Activated CD4-positive, alpha-beta T cell treated with anti-CD3 and anti-CD28 coated beads for 48 hours (primary cell): Measurements from ENCODE around the gene MRGPRX2.

Experiments
- DNase-seq: peaks from one replicate; pipeline ENCODE4 v3.0.0-alpha.2; 2020

MRGPRX2 gene

GRCh38 chr11:19060629-19061028, at the start of gene MRGPRX2:
TSS of gene MRGPRX2 (minus strand) at chr11:19060717. CDS start at chr11:19056402, 4,315 bp downstream.
- peak; percentile 40 for DNase-seq

- DNase-seq, result no peak
These were observed 49.8 kb upstream of the MRGPRX2 start for GRCh38 chr11:19110295-19110694.

GRCh38 chr11:19107125-19107524, 46.6 kb upstream of the MRGPRX2 start:
- DNase-seq, result no peak

- no peak for DNase-seq
These were observed 44.5 kb upstream of the MRGPRX2 start for GRCh38 chr11:19105011-19105410.

GRCh38 chr11:19102521-19102900, 42.0 kb upstream of the MRGPRX2 start:
- no peak for DNase-seq

- DNase-seq, result no peak
These were observed 41.4 kb upstream of the MRGPRX2 start for GRCh38 chr11:19101796-19102520.

- DNase-seq, result no peak
These were observed 40.4 kb upstream of the MRGPRX2 start for GRCh38 chr11:19100885-19101284.

GRCh38 chr11:19099093-19099492, 38.6 kb upstream of the MRGPRX2 start:
- DNase-seq, result no peak

- no peak for DNase-seq
These were observed 34.3 kb upstream of the MRGPRX2 start for GRCh38 chr11:19094859-19095258.

- DNase-seq, result no peak
These were observed 33.5 kb upstream of the MRGPRX2 start for GRCh38 chr11:19093976-19094375.

- DNase-seq, result no peak
These were observed 32.3 kb upstream of the MRGPRX2 start for GRCh38 chr11:19092850-19093249.

GRCh38 chr11:19092342-19092741, 31.8 kb upstream of the MRGPRX2 start:
- no peak for DNase-seq

- DNase-seq, result no peak
These were observed 30.8 kb upstream of the MRGPRX2 start for GRCh38 chr11:19091366-19091765.

- DNase-seq, result no peak
These were observed 28.9 kb upstream of the MRGPRX2 start for GRCh38 chr11:19089421-19089820.

GRCh38 chr11:19088791-19089190, 28.3 kb upstream of the MRGPRX2 start:
- no peak for DNase-seq

GRCh38 chr11:19087658-19088057, 27.1 kb upstream of the MRGPRX2 start:
- no peak for DNase-seq

- no peak for DNase-seq
These were observed 24.3 kb upstream of the MRGPRX2 start for GRCh38 chr11:19084661-19085315.

- no peak for DNase-seq
These were observed 22.6 kb upstream of the MRGPRX2 start for GRCh38 chr11:19083166-19083565.

- no peak for DNase-seq
These were observed 20.1 kb upstream of the MRGPRX2 start for GRCh38 chr11:19080579-19080993.

GRCh38 chr11:19079643-19080440, 19.3 kb upstream of the MRGPRX2 start:
- no peak for DNase-seq

GRCh38 chr11:19077965-19078364, 17.4 kb upstream of the MRGPRX2 start:
- DNase-seq, result no peak

- peak; percentile 77 for DNase-seq
These were observed 16.4 kb upstream of the MRGPRX2 start for GRCh38 chr11:19076744-19077589.

GRCh38 chr11:19075636-19076035, 15.1 kb upstream of the MRGPRX2 start:
- DNase-seq, result no peak
